SH-SY5Y (cell line): ENCODE data around the gene OGFR.

ENCODE experiments used
- GATA2 ChIP-seq: IDR thresholded peaks from 2 replicates; pipeline ENCODE4 v1.6.1; 2011; ENCODE audit warnings: mild to moderate bottlenecking, low read depth, low read length
- GATA3 ChIP-seq: IDR thresholded peaks from 2 replicates; pipeline ENCODE4 v1.6.1; 2011; ENCODE audit warnings: low read depth, mild to moderate bottlenecking, low read length, moderate library complexity

DNA sequence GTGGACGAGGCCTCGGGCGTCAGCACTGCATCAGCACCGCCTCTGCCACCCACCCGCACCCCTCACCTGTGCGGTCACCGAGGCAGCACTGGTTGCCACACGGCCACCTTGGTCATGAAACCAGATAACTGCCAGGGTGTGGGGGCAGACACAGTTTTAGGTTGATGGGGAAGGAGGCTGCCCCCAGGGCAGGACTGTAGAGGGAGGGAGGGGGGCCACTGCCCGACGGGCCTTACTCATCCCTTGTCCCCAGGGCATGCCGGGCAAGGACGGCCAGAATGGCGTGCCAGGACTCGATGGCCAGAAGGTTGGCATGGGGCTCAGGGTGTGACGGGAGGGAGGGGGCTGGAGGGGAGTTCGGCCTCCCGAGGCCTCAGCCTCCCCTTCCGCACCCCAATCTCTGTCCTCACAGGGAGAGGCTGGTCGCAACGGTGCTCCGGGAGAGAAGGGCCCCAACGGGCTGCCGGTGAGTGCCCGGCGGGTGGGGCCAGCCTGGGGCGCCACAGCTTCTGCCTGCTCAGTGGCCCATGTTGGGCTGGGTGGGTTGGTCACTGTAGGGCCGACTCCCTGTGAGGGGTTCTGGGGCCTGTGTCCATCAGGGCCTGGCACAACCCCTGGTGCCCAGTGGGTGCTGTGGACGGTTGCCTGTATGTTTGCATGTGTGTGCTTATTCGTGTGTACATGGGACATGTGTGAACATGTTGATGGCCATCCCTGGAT is 24.0 kb downstream of the OGFR start:
- TF ChIP-seq GATA2 = no peak
- no peak for TF ChIP-seq GATA3
